Neuronal stem cell (in vitro differentiated cells): ENCODE data around the gene NFX1.
"Not testable (repeated sequence)": the region's sequence is repeated elsewhere in the genome, so short reads cannot be mapped to it uniquely, and the experiment has no call there.

Source experiments
- DNase-seq: peaks from one replicate; pipeline ENCODE4 v3.0.0-alpha.2; 2013; ENCODE audit warnings: low spot score
- H2AFZ ChIP-seq: one replicate; pipeline ENCODE4 v1.6.1; 2013; ENCODE audit warnings: mild to moderate bottlenecking, low read length, inconsistent platforms
- H2AK5ac ChIP-seq: 2 replicates; pipeline ENCODE4 v1.6.1; 2013; ENCODE audit warnings: low read depth, mild to moderate bottlenecking, inconsistent platforms, low read length, moderate library complexity, mixed read lengths
- H2BK120ac ChIP-seq: 2 replicates; pipeline ENCODE4 v1.6.1; 2013; ENCODE audit warnings: low read depth, mild to moderate bottlenecking, inconsistent platforms, low read length, moderate library complexity, mixed read lengths
- H2BK12ac ChIP-seq: one replicate; pipeline ENCODE4 v1.6.1; 2013; ENCODE audit warnings: low read length, inconsistent platforms
- H2BK15ac ChIP-seq: 2 replicates; pipeline ENCODE4 v1.6.1; 2013; ENCODE audit warnings: mild to moderate bottlenecking, low read length, inconsistent platforms, mixed read lengths
- H2BK5ac ChIP-seq: one replicate; pipeline ENCODE4 v1.6.1; 2013; ENCODE audit warnings: inconsistent platforms, mild to moderate bottlenecking, low read length, moderate library complexity
- H3K14ac ChIP-seq: one replicate; pipeline ENCODE4 v1.6.1; 2013; ENCODE audit warnings: low read length, inconsistent platforms
- H3K18ac ChIP-seq: 2 replicates; pipeline ENCODE4 v1.6.1; 2013; ENCODE audit warnings: low read length, inconsistent platforms
- H3K23ac ChIP-seq: 2 replicates; pipeline ENCODE4 v1.6.1; 2013; ENCODE audit warnings: low read depth, mild to moderate bottlenecking, mixed read lengths, low read length, inconsistent platforms; ENCODE audit not compliant: poor library complexity
- H3K27ac ChIP-seq: replicated peaks from 3 replicates; pipeline ENCODE4 v1.5.1; 2013; ENCODE audit warnings: low read length, inconsistent platforms
- H3K27me3 ChIP-seq, 3 experiments: 2 replicates each; pipeline ENCODE4 v1.6.1; 2013; ENCODE audit warnings: low read length in 3 of 3, mild to moderate bottlenecking in 2 of 3, inconsistent platforms in 1 of 3, low read depth in 1 of 3, mixed read lengths in 1 of 3, moderate library complexity in 1 of 3; ENCODE audit not compliant: control insufficient read depth in 3 of 3, insufficient read depth in 3 of 3
- H3K36me3 ChIP-seq, 2 donors: replicated peaks in 1 of 2; 2 replicates each; pipeline ENCODE4 v1.6.1; 2013; ENCODE audit warnings: low read length in 2 of 2; ENCODE audit not compliant: control insufficient read depth in 2 of 2, insufficient read depth in 2 of 2
- H3K4ac ChIP-seq: 2 replicates; pipeline ENCODE4 v1.6.1; 2013; ENCODE audit warnings: inconsistent platforms, mild to moderate bottlenecking, low read length, moderate library complexity
- H3K4me1 ChIP-seq, 2 donors: 1 replicate in 1 of 2; 2 replicates in 1 of 2; pipeline ENCODE4 v1.6.1; 2013; ENCODE audit warnings: low read length in 2 of 2, low read depth in 1 of 2; ENCODE audit not compliant: control insufficient read depth in 2 of 2, insufficient read depth in 1 of 2
- H3K4me2 ChIP-seq: one replicate; pipeline ENCODE4 v1.6.1; 2013; ENCODE audit warnings: mild to moderate bottlenecking, low read length, inconsistent platforms; ENCODE audit not compliant: insufficient read depth, poor library complexity, severe bottlenecking
- H3K4me3 ChIP-seq, 2 donors: 2 replicates each; pipeline ENCODE4 v1.5.1; 2013; ENCODE audit warnings: low read length in 2 of 2, mild to moderate bottlenecking in 2 of 2, inconsistent platforms in 1 of 2, moderate library complexity in 1 of 2
- H3K79me1 ChIP-seq: one replicate; pipeline ENCODE4 v1.6.1; 2013; ENCODE audit warnings: low read depth, mild to moderate bottlenecking, inconsistent platforms, low read length, moderate library complexity
- H3K9ac ChIP-seq: one replicate; pipeline ENCODE4 v1.6.1; 2013; ENCODE audit warnings: mild to moderate bottlenecking, low read depth, low read length, inconsistent platforms; ENCODE audit not compliant: poor library complexity
- H3K9me3 ChIP-seq, 2 donors: replicated peaks in 1 of 2; 2 replicates each; pipeline versions ENCODE3 to v1.6.1; 2013; ENCODE audit warnings: low read length in 2 of 2, mild to moderate bottlenecking in 2 of 2, inconsistent platforms in 1 of 2, low read depth in 1 of 2, mixed read lengths in 1 of 2, moderate library complexity in 1 of 2; ENCODE audit not compliant: control insufficient read depth in 2 of 2, insufficient read depth in 1 of 2
- H4K8ac ChIP-seq: one replicate; pipeline ENCODE4 v1.6.1; 2013; ENCODE audit warnings: low read depth, mild to moderate bottlenecking, inconsistent platforms, low read length, moderate library complexity
- H4K91ac ChIP-seq: one replicate; pipeline ENCODE4 v1.6.1; 2013; ENCODE audit warnings: low read length, low read depth, mild to moderate bottlenecking, inconsistent platforms; ENCODE audit not compliant: poor library complexity
- WGBS, 2 donors: extraction: QIAGEN DNeasy Blood & Tissue Kit; methylation state at CpG; one replicate each; pipeline ENCODE4 v1.1.7; 2013; ENCODE audit warnings: missing lambda C conversion rate in 2 of 2, mixed read lengths in 1 of 2; ENCODE audit not compliant: insufficient read length in 2 of 2, insufficient replicate concordance in 1 of 2; ENCODE audit errors: extremely low coverage in 2 of 2; 5-methylcytosine and 5-hydroxymethylcytosine counted together

Gene NFX1

DNA sequence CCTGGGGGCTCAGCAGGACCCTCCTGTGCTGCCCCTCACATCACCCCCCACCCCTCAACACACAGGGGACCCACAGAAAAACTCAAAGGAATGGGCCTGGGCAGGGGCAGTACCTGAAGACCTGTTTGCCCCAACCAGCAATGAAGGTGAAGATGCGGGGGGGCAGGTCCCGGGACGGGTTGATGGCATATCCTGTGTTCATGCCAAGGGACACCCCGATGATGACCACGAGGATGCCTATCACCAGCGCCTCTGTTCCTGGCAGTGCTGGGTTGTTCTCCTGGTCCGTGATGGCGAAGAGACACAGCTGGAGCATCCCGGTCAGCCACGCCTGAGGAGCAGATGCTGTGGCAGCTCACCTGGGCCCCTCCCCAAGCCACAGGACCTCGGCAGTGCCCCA, 95.2 kb downstream of the NFX1 start:
- H2AFZ ChIP-seq, H3K4ac ChIP-seq, H3K9me3 ChIP-seq, H3K4me3 ChIP-seq, DNase-seq, H3K36me3 ChIP-seq, H3K27ac ChIP-seq, H3K18ac ChIP-seq, H3K9ac ChIP-seq, H2BK5ac ChIP-seq, H4K8ac ChIP-seq, H2BK120ac ChIP-seq, H2AK5ac ChIP-seq, H3K4me2 ChIP-seq, H2BK12ac ChIP-seq, H3K79me1 ChIP-seq, H3K14ac ChIP-seq, H2BK15ac ChIP-seq, H4K91ac ChIP-seq, H3K23ac ChIP-seq, H3K27me3 ChIP-seq: not testable (repeated sequence)
- H3K4me1 ChIP-seq: peaks cover 6 to 13% of the 10 kb centered on the region in 2 donors
- WGBS, 2 donors: no CpG with 5 or more reads among the region's 11 CpGs

DNA sequence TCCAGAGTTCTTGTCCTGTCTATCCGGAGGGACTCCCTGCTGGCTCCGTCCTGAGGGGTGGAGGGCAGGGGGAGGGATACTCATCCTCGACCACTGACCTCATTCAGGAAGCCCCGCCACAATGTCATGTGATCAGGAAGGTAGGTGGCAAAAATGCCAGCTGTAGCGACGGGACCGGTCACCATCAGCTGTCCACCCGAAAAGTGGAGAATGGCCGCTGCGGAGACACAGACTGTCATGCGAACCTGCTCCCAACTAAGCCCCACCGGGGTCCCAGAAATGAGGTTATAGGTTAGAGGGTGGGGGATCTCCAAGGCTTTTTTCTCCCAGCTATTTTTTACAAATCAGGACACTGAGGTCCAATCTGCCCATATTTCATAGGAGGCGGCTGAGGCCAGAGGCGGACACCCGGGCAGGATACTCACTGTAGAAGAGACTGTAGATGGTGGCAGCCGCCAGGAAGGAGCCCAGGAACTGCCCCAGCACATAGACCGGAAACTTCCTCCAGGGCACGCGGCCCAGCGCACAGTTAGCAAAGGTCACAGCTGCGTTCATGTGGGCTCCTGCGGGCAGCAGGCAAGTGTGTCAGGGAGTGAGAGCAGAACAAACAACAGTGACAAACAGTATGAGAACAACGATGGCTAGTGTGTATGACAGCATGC, 95.8 kb downstream of the NFX1 start:
- not testable (repeated sequence) for H4K8ac ChIP-seq, H3K36me3 ChIP-seq, H3K4me3 ChIP-seq, H2BK120ac ChIP-seq, H2BK15ac ChIP-seq, H3K79me1 ChIP-seq, H3K4me2 ChIP-seq, H4K91ac ChIP-seq, H3K14ac ChIP-seq, H3K9me3 ChIP-seq, H3K27ac ChIP-seq, H3K4ac ChIP-seq, H3K9ac ChIP-seq, H2BK5ac ChIP-seq, H2AFZ ChIP-seq, H3K18ac ChIP-seq, H3K27me3 ChIP-seq, H2BK12ac ChIP-seq, H2AK5ac ChIP-seq, DNase-seq, H3K23ac ChIP-seq
- WGBS, 2 donors: no CpG with 5 or more reads among the region's 23 CpGs
- peaks cover 4 to 11% of the 10 kb centered on the region in 2 donors for H3K4me1 ChIP-seq

DNA sequence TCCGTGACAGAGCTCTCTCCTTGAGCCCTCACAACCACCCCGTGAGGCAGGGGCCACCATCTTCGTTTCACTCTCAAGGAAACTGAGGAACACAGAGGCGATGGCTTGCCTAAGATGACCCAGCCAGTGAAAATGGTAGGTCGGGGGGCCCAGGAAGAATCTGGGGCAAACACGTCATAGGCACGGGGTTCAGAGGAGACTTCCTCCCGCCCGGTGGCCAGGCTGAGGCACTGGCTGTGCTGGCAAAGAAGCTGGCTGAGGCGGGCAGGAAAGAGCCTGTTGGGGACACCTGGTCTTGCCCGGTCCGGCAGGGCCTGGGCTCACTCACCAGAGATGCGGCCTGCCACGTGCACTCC, 96.3 kb downstream of the NFX1 start:
- not testable (repeated sequence) for H3K27ac ChIP-seq, H3K27me3 ChIP-seq, H4K8ac ChIP-seq, H3K79me1 ChIP-seq, H3K4me3 ChIP-seq, H2BK120ac ChIP-seq, H3K4me2 ChIP-seq, H3K4ac ChIP-seq, H3K36me3 ChIP-seq, H2BK12ac ChIP-seq, H3K23ac ChIP-seq, H2BK15ac ChIP-seq, H2BK5ac ChIP-seq, H3K14ac ChIP-seq, DNase-seq, H3K9me3 ChIP-seq, H3K4me1 ChIP-seq, H3K18ac ChIP-seq, H2AK5ac ChIP-seq, H3K9ac ChIP-seq, H2AFZ ChIP-seq, H4K91ac ChIP-seq
- no CpG with 5 or more reads among the region's 14 CpGs for WGBS, 2 donors

DNA sequence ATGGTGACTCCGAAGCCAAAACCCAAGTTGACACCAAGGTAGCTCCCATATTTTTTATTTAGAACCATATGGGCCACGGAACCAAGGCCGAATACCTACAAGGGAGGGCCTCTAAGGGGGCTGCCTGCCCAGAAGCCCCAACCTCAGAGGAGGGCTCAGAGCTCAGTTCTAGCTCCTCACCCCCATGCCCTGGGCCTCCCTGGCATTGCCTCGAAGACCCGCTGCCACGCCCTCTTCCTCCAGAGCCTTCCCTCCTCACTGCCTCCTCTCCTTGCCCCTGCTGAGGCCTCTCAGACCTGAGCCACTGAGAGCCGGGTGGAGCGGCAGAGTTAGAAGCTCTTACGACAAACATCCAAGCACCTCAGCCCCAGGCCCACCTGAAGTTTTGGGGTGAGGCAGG, 96.7 kb downstream of the NFX1 start:
- H2BK120ac ChIP-seq, H3K14ac ChIP-seq, H4K91ac ChIP-seq, DNase-seq, H2BK15ac ChIP-seq, H3K79me1 ChIP-seq, H3K27ac ChIP-seq, H2BK12ac ChIP-seq, H3K9me3 ChIP-seq, H3K27me3 ChIP-seq, H3K4me2 ChIP-seq, H3K4me3 ChIP-seq, H3K23ac ChIP-seq, H4K8ac ChIP-seq, H2AFZ ChIP-seq, H3K18ac ChIP-seq, H3K9ac ChIP-seq, H3K36me3 ChIP-seq, H2AK5ac ChIP-seq, H3K4ac ChIP-seq, H2BK5ac ChIP-seq: not testable (repeated sequence)
- WGBS, 2 donors: no CpG with 5 or more reads among the region's 9 CpGs
- peaks cover 0 to 13% of the 10 kb centered on the region in 2 donors for H3K4me1 ChIP-seq
